ENCODE measurements around the gene POLR2B. TPM values are rescaled to one million over a fixed set of nuclear protein-coding genes. Genes with fewer than 3 reads are reported as not detected.
A peak's percentile ranks its signal among the peaks of the same experiment; 100 is the strongest.

POLR2B gene
- total and polyA plus RNA-seq, 2 donors from 2014 or later, result 30.6 to 78.2 TPM

DNA sequence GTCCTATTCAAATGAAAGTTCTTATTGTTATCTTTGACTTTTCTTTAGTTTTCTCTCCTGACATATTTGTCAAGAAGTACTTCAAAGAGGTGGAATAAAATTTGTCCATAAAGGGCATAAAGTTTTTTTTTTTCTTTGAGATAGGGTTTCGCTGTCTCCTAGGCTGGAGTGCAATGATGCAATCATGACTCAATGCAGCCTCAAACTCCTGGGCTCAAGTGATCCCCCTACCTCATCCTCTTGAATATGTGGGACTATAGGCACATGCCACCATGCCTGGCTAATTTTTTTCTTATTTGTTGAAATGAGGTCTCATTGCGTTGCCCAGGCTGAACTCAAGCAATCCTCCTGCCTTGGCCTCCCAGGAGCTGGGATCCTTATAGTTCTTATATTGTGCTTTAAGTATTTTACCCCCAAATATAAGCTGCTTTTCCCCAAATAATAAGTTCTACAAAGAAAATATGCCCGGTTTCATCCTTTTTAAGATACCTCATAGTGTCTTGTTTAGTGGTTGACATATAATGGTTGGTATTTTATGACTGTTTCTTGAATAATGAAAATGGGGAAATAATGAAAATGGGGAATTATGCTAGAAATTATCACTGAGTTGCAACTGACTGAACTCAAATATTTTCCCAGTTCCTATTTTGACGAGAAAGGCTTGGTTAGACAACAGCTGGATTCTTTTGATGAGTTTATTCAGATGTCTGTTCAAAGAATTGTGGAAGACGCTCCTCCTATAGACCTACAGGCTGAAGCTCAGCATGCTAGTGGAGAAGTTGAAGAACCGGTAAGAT lies 11.6 kb downstream of the POLR2B start:
- intact Hi-C loops (cut with DNase I), result no loop called here
- H3K36me3 ChIP-seq (ENCODE audit: control insufficient read depth in 2 of 3, insufficient read depth in 3 of 3, low read length in 3 of 3), result peaks cover 2 to 45% (median 22%) of the 10 kb centered on the region in 3 donors
- TF ChIP-seq CTCF (IDR thresholded peaks at IDR 0.05; ENCODE audit: borderline replicate concordance, extremely low read depth, insufficient read depth), result no peak
- DNase-seq (no peak), FAIRE-seq (no peak)
- no peaks in the 10 kb centered on the region for H3K9me3 ChIP-seq (ENCODE audit: control insufficient read depth in 2 of 3, insufficient read depth in 1 of 3, low read length in 3 of 3)
- H3K4me1 ChIP-seq (ENCODE audit: control insufficient read depth in 2 of 3, insufficient read depth in 2 of 3, low read depth in 1 of 3, low read length in 3 of 3), result no peaks in the 10 kb centered on the region
- H3K27me3 ChIP-seq (ENCODE audit: control insufficient read depth, insufficient read depth, low read length), result no peaks in the 10 kb centered on the region
- H3K9ac ChIP-seq (ENCODE audit: low read length in 3 of 3), result no peak overlapping the region
- H3K27ac ChIP-seq (ENCODE audit: low read depth in 2 of 2, low read length in 2 of 2), result no peak overlapping the region
- no peak overlapping the region for H3K4me3 ChIP-seq (ENCODE audit: low read length in 3 of 3)

DNA sequence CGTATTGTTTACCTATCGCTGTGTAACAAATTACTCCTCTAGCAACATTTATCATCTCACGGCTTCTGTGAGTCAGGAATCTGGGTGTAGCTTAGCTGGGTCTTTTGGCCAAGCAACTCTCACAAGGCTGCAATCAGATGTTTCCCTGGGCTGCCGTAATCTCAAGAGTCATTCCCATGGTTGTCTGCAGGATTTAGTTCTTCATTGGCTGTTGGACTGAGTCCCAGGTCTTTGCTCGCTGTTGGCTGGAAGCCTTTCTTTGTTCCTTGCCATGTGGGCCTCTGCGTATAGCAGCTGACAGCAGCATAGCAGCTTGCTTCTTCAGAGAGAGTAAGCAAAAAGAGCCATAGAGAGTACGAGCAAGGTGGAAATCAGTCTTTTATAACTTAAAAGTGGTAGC lies 16.8 kb downstream of the POLR2B start:
- H3K4me1 ChIP-seq (ENCODE audit: control insufficient read depth in 2 of 3, insufficient read depth in 2 of 3, low read depth in 1 of 3, low read length in 3 of 3), result no peaks in the 10 kb centered on the region
- no peak overlapping the region for H3K9ac ChIP-seq (ENCODE audit: low read length in 3 of 3)
- peaks cover 10 to 36% (median 25%) of the 10 kb centered on the region in 3 donors for H3K36me3 ChIP-seq (ENCODE audit: control insufficient read depth in 2 of 3, insufficient read depth in 3 of 3, low read length in 3 of 3)
- H3K4me3 ChIP-seq (ENCODE audit: low read length in 3 of 3), result no peak overlapping the region
- no peak for TF ChIP-seq CTCF (IDR thresholded peaks at IDR 0.05; ENCODE audit: borderline replicate concordance, extremely low read depth, insufficient read depth)
- no peak overlapping the region for H3K27ac ChIP-seq (ENCODE audit: low read depth in 2 of 2, low read length in 2 of 2)
- intact Hi-C loops (cut with DNase I), result no loop called here
- DNase-seq (peak in 1 of 5 donors; percentile 73), FAIRE-seq (no peak)
- H3K27me3 ChIP-seq (ENCODE audit: control insufficient read depth, insufficient read depth, low read length), result no peaks in the 10 kb centered on the region
- no peaks in the 10 kb centered on the region for H3K9me3 ChIP-seq (ENCODE audit: control insufficient read depth in 2 of 3, insufficient read depth in 1 of 3, low read length in 3 of 3)

- Histone ChIP-seq H3K27ac (ENCODE audit: low read depth in 2 of 2, low read length in 2 of 2) (no peak overlapping the region), H3K9ac (ENCODE audit: low read length in 3 of 3) (no peak overlapping the region), H3K4me1 (ENCODE audit: control insufficient read depth in 2 of 3, insufficient read depth in 2 of 3, low read depth in 1 of 3, low read length in 3 of 3) (no peaks in the 10 kb centered on the region), H3K36me3 (ENCODE audit: control insufficient read depth in 2 of 3, insufficient read depth in 3 of 3, low read length in 3 of 3) (peaks cover 10 to 34% (median 20%) of the 10 kb centered on the region in 3 donors), H3K4me3 (ENCODE audit: low read length in 3 of 3) (no peak overlapping the region), H3K27me3 (ENCODE audit: control insufficient read depth, insufficient read depth, low read length) (no peaks in the 10 kb centered on the region), H3K9me3 (ENCODE audit: control insufficient read depth in 2 of 3, insufficient read depth in 1 of 3, low read length in 3 of 3) (no peaks in the 10 kb centered on the region)
- intact Hi-C loops (cut with DNase I), result no loop called here
- FAIRE-seq (no peak), DNase-seq (no peak)
- TF ChIP-seq CTCF (IDR thresholded peaks at IDR 0.05; ENCODE audit: borderline replicate concordance, extremely low read depth, insufficient read depth), result no peak
Measured at GRCh38 chr4:56999751-57000150, 21.1 kb downstream of the POLR2B start.
